ENCODE data around the gene PXMP4.
A peak's percentile ranks its signal among the peaks of the same experiment; 100 is the strongest.

PXMP4 gene

GRCh38 chr20:33681288-33681687 lies 38.8 kb downstream of the PXMP4 start:
- no peak for DNase-seq

DNA sequence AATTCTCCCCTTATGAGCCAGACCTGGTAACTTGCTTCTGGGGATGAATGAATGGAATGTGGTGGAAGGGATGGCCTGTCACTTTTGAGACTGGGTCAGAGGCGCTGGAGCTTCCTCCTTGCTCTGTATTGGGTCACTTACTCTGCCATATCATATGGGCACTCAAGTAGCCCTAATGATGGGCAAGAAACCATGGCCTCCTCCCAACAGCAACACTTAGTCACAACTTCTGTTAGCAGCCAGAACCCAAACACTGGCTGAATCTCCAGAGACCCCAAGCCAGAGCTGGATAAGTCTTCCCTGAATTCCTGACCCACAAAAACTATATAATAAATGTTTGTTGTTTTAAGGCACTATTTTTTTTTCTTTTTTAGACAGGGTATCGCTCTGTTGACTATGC lies 39.4 kb downstream of the PXMP4 start:
- DNase-seq = no peak

GRCh38 chr20:33679758-33680485 lies 40.2 kb downstream of the PXMP4 start:
- no peak for DNase-seq

DNA sequence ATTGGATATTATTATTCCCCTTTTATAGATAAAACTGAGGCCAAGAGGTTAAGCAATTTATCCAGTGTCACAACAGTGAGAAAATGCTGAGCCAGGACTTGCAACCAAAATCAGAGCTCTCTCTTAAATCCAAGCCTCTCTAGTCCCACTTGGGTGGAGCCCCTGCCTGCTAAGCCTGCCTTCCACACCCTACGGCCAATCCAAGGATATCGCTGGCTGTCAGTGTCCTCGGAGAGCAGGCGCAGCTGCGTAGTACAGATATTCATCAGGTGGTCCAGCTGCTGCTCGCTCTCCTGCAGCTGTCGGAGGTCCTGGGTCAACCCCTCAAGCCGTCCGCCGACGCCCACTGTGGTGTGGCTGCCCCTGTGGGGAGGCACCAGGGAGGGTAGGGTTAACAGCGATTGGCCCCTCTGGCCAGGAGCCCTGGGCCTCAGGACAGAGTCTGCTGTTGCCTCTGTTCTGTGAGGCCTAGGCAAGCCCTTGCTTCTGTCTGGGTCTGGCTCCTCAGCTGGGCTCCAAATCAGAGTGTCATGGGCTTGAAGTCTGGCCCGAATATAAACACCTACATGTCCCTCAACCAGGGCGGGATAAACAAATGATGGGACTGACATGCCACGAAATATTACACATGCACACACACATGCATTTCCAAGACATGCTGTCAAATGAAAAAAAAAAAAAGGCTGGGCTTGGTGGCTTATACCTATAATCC lies 42.0 kb downstream of the PXMP4 start:
- DNase-seq = no peak

DNA sequence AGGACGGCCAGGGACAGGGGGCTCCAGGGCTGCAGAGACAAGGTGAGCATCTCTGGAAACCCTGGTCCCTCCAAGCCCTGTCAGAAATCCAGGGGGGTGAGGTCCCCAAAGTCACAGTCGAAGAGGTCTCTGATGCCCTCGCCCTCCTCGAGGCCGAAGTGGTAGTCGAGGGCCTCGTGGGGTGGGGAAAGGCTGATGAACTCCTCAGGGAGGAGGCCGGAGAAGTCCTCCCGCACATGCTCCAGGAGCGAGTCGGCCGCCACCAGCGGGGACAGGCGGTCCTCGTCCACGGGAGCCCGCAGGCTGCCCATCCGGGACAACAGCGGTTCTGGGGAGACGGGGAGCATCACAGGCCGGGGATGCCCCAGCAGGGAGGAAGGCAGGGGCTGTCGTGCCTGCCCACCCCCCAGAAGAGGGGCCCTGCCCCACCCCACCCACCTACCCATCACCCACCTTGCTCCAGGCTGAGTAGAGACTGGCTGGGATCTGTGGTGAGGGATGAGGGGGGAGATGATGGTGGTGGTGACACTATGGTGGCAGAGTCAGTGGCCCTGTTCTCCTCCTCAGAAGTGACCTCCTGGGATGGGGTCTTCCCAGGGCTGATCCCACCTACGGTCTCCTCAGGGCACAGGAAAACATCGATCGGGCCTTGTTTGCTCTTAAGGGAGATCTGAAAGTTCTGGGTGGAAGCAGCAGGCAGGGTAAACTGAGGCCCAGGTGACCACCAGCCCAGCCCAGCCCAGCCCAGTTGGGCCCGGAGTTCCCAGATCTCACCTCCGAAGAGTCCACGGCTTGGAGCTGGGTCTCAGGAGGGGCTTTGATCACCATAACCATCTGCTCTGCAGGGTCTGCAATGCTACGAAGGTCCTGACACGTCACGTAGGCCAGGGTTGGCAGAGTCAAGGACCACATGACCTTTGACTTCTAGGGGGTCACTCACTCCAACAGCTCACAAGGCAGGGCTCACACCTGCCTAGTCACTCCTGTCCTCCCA lies 43.2 kb downstream of the PXMP4 start:
- no peak for DNase-seq

DNA sequence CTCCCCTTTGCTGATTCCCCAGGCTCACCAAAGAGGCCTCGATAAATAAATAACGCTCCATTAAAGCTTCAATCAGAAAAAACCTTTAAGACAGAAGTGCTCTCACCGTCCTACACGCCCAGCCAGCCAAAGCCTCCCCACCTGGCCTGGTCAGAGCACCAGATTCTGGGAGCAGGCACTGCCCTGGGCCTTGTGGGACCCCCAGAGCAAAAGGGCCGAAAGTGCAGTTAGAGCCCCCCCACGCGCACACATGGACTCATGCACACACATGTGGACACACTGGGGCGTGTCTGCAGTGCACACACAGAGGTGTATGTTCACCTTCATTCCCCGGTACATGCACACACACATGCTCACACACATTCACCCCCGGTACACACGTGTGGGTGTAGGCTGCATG lies 44.0 kb downstream of the PXMP4 start:
- DNase-seq = no peak

- no peak for DNase-seq
Observed at GRCh38 chr20:33675136-33675959, 44.8 kb downstream of the PXMP4 start.

GRCh38 chr20:33674294-33675135 lies 45.6 kb downstream of the PXMP4 start, which contains the start of gene NECAB3:
Gene NECAB3 (minus strand): TSS chr20:33674428. CDS start chr20:33674352, 76 bp downstream.
- DNase-seq = peak; percentile 34 to 58

DNA sequence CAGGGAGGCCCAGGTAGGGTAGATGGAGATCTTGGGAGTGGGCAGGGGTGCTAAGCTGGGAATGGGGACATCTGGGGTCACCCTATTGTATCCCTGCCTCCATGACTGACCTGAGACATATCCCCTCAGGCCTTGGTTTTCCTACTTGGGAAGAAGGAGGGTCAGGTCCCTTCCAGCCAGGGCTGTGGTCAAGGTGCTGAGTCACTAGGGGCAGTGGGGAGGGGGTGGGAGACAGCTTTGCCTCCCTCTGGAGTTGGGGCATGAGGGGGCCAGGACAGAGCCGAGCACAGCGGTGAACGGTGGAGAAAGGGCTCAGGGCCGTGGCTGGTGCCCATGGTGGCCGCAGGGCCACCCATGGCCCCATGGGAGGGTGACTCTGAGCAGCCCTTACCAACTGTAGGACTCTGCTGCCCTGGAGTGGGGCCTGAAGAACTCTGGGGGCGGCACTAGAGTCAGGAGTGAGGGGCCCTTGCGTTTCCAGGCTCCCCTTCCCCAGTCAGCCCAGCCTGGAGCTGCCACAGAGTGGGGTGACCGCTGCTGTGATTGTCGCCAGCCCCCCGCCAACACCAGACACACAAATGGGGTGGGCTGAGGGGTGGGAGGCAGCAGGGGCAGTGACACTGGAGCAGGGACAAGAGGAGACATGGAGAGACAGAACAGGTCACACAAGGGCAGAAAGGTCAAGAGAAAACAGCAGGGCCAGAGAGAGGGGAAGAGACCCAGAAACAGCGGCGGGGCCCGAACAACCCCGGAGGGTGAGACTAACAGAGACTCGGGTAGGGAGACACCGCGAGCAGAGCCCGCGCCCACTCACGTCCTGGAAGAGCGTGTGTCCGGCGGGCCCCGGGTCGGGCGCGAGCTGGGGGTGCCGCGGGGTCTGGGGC lies 46.5 kb downstream of the PXMP4 start:
- no peak for DNase-seq

GRCh38 chr20:33673114-33673409 lies 47.0 kb downstream of the PXMP4 start:
- DNase-seq = no peak

DNA sequence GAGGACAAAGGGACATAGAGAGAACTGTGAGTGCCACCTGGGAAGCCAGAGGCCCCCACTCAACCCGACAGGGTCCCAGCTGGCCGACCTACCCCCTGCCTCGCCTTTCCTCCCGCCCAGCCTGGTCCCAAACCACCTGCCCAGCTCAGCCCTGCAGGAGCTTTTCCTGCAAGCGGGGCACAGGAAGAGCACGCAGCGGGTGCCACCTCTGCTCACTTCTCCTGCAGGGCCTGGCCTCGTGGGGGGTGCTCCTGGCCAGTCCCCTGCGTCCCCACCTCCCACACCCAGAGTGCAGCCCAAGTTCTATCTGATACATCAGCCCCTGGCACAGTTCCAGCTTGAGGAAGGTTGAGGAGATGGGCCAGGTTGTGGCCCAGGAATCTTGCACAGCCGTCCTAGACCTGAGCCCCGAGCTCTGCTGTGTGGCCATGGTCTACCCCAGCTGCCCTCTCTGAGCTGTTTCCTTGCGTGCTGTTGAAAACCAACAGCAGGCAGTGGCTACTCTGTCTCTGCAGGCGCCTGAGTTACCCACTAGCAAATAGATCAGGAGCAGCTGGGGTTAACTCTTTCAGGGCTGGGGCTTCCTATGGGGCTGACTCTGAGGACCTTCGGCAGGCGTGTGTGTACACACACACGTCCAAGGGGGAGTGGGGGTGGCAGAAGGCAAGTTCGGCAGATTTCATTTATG lies 47.5 kb downstream of the PXMP4 start:
- DNase-seq = no peak

- DNase-seq = no peak
Observed at GRCh38 chr20:33671573-33672288, 48.4 kb downstream of the PXMP4 start.

DNA sequence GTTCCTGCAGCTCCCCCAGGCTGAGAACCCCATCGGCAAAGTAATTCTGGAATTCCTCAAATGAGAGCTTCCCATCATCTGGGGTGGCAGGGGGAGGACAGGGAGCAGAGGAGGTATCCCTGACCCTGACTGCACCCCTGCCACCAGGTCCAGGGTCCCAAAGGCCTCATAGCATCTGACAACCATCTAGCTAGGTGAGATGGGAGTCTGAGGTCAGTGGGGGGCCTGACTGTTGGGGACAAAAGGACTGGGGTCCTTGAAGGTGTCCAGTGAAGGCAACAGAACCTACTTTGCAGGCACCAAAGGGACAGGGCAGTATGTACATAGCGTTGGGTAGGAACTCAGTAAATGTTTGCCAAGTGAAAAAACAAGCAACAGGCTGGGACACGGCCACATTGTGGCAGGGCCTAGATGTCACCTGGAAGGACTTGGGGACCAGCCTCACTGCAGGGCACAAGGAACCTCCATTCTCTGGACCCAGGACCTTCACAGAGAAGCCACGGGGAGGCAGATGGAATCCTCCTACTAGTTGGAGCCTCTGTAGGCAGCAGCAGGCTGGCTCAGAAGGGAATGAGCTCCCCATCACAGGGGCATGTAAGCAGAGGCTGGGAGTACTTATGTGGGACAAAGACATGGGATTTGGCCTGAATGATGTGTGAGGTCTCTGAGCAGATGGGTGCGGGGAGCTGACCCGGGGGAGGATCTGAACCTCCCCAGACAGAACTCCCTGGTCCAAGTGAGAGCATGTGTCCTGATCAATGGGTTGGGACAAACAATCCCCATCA lies 49.2 kb downstream of the PXMP4 start:
- no peak for DNase-seq

DNA sequence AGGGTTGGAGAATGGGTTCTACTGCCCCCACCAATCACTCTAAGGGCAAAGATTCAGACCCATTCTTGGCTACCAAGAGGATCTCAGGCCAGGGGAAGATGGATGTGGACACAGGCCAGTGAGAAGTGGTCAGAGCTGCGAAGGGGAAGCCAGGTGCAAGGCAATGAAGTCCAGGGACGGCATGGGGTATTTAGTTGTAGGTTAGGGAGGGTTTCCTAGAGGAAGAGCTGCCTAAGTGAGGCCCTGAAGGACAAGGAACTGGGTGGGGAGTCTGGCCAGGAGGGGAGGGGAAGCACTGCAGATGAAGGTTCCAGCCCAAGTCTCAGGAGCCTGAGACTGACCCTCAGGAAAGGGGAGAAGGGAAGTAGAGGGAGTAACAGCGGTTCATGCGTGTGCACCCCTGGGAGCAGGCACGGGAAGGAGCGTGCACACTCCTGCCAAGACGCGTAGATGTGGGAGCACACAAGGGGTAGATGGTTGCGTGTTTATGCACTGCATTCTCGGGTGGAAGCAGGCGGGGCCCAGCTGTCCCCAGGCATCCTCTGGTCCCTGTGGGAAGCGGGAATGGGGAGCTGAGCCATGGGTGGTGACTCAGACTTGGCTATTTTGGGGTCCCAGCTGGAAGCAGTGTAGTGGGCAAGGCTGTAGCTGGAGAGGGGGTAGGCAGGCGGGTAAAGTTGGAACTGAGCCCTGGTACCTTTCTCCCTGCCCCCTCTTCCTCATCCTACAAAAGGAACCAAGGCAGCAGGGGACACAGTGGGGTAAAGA lies 50.1 kb downstream of the PXMP4 start:
- DNase-seq = no peak

DNA sequence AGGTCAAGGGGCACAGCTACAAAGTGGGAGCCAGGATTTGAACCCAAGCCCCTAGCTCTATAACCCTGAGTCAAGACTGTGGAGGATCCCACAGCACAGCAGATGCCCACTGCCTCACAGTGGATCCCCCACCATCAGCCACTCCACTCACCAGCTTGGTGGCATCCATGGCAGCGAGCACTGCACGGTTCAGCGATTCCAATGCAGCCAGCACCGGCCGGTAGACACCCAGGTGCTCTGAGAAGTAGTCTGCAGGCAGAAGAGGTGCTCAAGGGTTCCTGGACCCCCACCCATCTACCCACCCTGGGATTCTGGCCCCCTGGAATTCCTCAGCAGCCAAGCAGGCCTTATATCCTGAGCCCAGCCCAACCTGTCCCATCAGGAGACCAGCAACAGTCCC lies 50.9 kb downstream of the PXMP4 start:
- no peak for DNase-seq

- DNase-seq = no peak
Observed at GRCh38 chr20:33668466-33669155, 51.5 kb downstream of the PXMP4 start.
